Vagina (tissue), 2 donors: ENCODE measurements around the gene PHF21B.

Experiments used
- CTCF ChIP-seq, 3 experiments: fragments of 450-650 bp in 2 of 3; fragments of 200-600 bp in 1 of 3; sonication (generic) in 1 of 3; IDR thresholded peaks; one replicate each; pipeline ENCODE4 v1.5.1; 2017 to 2019; ENCODE audit warnings: antibody characterized with exemption in 3 of 3, mild to moderate bottlenecking in 2 of 3, moderate library complexity in 2 of 3
- POLR2A ChIP-seq, 2 donors: fragments of 450-650 bp; IDR thresholded peaks; one replicate each; pipeline ENCODE4 v1.6.1; 2017; ENCODE audit warnings: antibody characterized with exemption in 2 of 2, mild to moderate bottlenecking in 2 of 2, moderate library complexity in 2 of 2
- POLR2AphosphoS5 ChIP-seq, 2 donors: sonication (generic); formaldehyde crosslinking; IDR thresholded peaks; one replicate each; pipeline ENCODE4 v1.9.0; 2017; ENCODE audit warnings: antibody characterized with exemption in 2 of 2, mild to moderate bottlenecking in 2 of 2, low read depth in 1 of 2; ENCODE audit not compliant: insufficient read depth in 1 of 2

- TF ChIP-seq POLR2AphosphoS5 (IDR thresholded peaks at IDR 0.05; ENCODE audit: insufficient read depth in 1 of 2, low read depth in 1 of 2) (no peak), CTCF (IDR thresholded peaks at IDR 0.05) (no peak), POLR2A (IDR thresholded peaks at IDR 0.05) (no peak)
Observed at GRCh38 chr22:44974454-44974853, 35.4 kb downstream of the PHF21B start.
